Measurements from ENCODE around the gene CD3E.
"Not testable (repeated sequence)": the region's sequence is repeated elsewhere in the genome, so short reads cannot be mapped to it uniquely, and the experiment has no call there.

Gene CD3E

DNA sequence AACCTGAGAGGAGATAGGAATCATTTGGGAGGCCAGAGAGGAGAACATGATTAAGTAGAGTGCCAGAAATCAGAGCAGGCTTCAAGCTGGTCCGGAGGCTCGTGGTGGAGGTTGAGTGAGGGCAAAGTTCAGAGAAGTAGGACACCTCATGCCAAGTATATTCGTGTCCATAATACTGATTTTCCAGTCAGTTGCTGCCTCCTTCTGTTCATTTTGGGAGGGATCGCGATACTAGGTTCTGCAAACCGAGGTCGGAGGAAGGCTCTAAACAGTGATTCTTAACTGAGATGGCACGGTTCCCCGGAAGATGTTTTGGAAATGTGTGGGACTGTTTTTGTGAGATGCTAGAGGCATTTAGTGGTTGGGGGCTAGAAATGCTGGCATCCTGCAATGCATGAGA lies 13.6 kb upstream of the CD3E start:
- peak; percentile 23 for DNase-seq (ENCODE audit: low spot score)

DNA sequence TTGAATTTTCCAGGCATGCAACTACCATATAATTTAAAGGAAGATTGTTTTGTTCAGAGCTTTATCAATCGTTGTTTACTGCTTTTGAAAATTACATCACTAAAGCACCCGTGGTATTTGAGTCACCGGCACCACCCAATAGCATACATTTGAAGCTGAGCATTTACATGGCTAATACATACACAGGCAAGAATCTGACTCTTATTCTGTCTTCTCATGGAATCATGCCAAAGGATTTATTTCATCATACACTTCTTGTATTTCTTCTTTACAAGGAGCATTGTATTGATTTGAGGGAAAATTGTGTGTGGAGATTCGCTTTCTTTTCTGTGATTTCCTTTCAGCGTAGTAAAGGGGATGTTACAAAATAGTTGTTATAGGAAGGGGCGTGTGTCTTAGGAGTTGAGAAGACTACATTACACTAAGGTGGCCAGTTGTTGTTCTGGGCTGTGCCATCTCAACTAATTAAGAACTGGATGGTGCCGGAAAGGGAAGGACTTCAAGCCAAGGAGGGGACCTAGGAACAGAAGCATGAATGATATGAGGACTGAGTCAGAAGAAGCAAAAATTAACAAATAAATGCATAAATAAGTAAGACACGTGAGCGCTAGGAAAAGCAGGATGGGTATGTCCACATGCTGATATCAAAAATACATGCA lies 12.9 kb upstream of the CD3E start:
- no peak for DNase-seq (ENCODE audit: low spot score)

DNA sequence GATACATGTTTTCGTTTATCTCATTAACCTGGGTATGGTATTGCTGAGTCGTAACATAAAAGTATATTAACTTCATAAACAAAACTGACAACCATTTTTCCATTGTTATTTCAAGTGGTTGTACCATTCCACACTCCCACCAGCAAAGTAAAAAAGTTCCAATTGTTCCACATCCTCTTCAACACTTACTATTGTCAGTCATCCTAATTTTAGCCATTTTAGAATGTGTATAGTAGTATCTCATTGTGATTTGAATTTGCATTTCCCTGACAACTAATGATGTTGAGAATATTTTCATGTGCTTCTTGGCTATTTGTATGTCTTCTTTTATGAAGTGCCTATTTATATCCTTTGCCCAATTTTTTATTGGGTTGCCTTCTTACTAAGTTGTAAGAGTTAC lies 10.5 kb upstream of the CD3E start:
- no peak for DNase-seq (ENCODE audit: low spot score)

DNA sequence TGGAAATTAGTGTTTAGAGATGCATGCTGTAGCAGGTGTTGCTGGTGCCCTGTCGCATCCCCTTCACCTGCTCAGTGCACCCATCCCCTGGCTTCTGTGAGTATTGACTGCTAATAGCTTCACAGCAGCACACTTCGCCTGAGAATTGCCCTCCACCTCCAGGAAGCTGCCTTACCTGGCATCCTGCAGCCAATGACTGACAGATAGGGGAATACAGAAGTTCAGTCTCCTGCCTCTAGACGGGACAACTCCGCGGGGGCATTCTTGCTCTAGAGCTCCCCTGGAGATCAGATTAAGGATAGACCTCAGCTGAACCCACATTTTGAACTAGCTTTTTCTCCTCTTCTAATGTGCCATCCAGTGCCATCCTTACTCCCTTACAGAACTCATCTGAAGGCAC lies 9.3 kb upstream of the CD3E start:
- no peak for DNase-seq (ENCODE audit: low spot score)

DNA sequence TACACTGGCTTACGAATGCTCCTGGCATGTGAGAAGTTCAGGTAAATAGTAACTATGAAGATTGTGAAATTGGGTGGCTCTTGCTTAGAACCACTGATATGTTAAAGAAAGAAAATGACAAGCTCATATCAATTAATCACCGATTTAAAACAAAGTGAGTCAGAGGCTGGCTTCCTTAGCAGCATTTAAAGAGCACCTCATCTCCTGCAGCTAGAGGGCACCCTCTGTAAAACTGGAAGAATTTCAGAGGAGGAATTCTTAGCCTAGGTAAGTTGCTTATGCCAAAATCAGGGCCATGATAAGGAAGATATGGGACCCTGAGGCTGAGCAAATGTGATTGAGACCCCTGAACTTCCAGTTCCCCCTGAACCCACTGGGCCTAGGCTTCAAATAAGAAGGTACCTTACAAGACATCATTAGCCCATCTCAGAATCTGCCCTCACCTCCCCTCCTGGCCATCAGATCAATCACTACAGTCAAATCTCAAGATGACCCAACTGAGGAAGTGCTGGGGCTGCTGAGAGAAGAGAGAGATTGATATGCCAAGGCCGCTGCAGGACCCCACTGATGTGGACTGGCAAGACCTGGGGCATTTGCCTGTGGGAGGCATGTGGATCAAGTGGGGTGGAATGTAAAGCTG lies 8.6 kb upstream of the CD3E start:
- DNase-seq (ENCODE audit: low spot score) = peak; percentile 76

DNA sequence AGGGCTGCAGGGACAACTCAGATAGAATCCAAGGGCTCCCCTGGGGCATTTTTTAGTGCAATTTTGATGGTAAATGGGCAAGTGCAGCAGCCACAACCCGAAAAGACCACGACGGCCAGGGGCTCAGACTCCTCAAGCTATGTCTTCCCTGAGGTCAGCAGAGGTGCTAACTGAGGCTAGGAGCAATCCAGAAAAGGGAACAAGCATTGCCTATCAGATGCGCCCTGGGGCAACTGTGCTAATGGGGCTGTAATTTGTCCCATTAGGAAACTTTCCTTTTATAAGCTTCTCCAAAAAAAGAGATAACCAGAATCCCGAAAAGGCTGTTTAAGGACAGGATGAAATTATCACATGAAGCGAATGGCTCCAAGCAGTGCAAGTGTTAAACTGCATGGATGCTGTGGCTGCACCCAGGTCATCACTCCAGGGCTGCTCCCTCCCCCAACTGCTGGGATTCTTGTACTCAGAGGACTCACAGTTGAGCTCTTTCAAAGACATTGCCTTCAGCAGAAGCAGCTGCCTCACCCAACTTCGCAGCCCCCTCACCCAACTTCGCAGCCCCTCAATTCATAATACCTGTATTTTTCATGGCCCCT lies 2.8 kb upstream of the CD3E start:
- no peak for DNase-seq (ENCODE audit: low spot score)

DNA sequence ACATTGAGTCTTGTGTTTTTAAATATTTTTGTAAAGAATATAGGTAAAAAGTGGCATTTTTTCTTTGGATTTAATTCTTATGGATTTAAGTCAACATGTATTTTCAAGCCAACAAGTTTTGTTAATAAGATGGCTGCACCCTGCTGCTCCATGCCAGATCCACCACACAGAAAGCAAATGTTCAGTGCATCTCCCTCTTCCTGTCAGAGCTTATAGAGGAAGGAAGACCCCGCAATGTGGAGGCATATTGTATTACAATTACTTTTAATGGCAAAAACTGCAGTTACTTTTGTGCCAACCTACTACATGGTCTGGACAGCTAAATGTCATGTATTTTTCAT lies 333 bp upstream of the CD3E start:
- DNase-seq (ENCODE audit: low spot score) = no peak

DNA sequence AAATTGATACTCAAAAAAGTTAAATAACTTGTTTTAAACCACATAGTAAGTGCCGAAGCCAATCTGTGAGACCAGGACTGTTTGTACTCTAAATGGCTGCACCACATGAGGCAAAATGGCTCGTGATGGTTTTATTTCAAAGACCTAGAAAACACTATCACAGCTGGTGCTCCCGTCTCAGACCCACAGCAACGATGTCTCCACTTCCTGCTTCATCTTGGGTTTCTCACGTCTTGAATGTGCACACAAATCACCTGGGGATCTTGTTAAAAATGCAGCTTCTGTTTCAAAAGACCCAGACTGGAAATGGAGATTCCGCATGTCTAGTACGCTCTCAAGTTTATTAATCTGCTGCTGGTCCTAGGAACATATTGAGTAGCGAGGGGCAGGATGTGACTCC lies 1.2 kb downstream of the CD3E start:
- no peak for DNase-seq (ENCODE audit: low spot score)

DNA sequence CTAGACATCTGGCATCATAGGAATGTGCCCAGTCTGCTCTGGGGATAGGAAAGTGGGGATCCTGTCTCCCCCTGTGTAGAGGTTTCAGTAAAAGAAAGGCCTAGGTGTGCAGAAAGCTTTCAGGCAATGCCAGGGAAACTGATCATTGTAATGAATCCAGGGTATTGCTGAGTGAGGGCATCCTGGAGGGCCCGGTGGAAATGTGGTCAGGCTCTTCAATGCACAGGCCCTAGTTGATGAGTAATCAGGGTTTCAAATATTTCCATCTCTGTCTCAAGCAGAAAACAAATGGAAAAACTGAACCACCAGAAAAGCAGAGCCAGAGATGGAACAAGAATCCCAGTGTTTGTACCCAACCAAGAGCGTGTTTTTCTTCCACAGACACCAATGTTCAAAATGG lies 2.0 kb downstream of the CD3E start:
- DNase-seq (ENCODE audit: low spot score) = no peak

DNA sequence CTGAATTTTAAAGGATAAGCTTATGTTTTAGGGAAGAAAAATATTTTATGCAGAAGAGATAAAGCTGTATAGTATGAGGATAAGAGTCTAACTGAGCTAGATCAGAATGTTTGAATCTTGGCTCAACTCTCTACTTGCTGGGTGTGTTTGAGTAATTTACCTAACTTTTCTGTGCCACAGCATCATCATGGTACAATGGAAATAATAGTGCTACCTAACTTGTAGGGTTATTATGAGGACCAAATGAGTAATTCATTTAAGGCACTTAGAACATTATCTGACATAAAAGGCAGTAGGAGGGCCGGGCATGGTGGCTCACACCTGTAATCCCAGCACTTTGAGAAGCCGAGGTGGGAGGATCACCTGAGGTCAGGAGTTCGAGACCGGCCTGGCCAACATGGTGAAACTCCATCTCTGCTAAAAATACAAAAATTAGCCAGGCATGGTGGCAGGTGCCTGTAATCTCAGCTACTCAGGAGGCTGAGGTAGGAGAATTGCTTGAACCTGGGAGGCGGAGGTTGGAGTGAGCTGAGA lies 4.5 kb downstream of the CD3E start:
- DNase-seq (ENCODE audit: low spot score) = not testable (repeated sequence)

DNA sequence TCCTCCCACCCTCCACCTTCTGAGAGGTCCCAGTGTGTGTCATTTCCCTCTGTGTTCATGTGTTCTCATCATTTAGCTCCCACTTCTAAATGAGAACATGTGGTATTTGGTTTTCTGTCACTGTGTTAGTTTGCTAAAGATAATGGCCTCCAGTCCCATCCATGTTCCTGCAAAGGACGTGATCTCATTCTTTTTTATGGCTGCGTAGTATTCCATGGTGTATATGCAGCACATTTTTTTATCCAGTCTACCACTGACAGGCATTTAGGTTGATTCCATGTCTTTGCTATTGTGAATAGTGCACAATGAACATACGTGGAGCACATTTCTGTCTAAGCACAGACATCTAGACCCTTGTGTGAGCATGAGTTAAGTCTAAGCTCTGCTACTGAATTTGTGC lies 5.7 kb downstream of the CD3E start:
- DNase-seq (ENCODE audit: low spot score) = no peak

DNA sequence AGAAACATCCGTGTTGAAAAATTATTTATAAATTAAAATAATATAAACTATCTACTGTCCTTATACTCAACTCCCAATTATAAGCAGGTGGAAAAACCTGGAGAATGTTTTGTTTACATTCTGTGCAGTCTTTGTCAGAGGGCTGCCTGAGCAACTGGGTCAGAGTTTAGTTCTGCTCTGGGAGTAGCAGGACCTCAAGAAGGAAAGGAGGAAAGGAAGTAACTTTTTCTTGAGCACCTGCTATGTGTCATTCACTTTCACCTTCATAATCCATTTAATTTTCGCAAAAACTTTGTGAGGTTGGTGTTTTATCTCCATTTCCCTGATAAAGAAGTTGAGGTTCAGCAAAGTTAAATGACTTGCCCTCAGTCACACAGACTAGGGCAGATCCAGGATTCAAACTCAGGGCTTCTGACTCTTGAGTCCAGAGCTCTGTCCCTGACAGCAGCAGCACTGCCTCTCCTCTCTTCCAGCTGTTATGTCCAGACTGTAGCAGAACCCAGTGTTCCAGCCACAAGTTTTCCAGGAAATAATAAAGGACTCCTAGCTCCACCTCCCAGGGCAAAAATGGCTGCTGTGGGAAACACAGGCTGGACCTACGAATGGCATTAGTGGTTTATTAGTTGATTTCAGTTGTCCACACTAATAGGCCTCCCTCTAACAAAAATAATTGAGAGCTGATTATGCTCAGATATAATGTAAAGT lies 6.4 kb downstream of the CD3E start:
- no peak for DNase-seq (ENCODE audit: low spot score)

DNA sequence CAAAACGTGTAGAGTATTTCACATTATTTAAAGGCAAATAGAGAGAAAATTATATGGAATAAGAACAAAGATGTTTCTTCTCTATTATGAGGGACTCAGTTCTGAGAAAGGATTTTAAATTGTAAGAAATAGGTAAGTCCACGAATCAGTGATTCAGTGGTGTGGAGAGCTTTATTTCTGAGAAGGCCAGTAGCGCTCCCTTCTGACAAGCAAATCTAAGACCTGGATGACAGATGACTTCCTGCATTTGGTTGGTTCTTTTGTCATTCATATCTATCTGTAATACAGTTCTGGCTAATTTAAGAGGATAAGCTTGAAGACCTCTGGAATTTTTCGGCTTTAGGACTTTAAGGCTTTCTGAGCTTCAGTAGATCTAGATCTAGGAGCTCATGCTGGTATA lies 7.0 kb downstream of the CD3E start:
- DNase-seq (ENCODE audit: low spot score) = peak; percentile 16

DNA sequence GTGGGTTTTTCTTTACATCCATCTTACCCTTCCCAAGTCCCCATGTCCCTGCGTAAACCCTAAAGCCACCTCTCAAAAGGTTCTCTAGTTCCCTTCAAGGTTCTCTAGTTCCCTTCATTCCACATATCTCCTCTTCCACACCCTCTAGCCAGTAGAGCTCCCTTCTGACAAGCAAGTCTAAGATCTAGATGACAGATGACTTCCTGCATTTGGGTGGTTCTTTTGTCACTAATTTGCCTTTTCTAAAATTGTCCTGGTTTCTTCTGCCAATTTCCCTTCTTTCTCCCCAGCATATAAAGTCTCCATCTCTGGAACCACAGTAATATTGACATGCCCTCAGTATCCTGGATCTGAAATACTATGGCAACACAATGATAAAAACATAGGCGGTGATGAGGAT lies 7.8 kb downstream of the CD3E start:
- DNase-seq (ENCODE audit: low spot score) = no peak

DNA sequence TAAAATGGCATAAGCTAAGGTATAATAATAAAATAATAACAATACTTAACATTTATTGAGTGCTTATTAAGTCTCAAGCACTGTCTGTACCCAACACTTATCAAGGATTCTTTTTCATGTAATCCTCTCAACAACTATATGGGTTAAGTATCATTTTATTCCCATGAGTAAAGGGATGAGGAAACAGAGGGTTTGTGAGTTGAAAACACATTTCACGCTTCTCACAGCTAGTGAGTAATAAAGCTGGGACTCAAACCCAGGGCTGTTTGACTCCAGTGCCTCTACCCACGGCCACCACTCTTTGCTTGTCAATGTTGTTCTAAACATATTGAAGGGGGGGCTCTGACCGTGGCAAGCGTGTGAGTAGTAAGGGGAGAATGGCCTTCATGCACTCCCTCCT lies 8.7 kb downstream of the CD3E start:
- DNase-seq (ENCODE audit: low spot score) = no peak

DNA sequence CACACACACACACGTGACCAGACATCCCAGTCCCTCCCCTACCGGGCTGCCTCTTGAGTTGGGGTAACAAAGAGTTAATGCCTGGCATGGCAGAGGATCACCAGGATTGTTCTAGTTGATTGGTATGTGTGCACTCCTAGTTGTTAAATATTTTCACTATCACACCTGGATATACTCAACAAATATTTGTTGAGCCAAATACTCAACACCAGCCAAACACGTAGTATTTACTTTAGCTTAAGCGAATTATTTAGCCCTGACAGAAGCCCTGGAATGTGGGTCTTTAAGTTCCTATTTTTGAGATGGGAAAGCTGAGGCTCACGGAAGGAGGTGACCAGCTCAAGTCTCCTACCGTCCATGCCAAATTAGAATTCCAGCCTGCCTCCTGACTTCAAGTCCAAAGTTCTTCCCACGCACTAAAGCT lies 10.5 kb downstream of the CD3E start:
- DNase-seq (ENCODE audit: low spot score) = no peak

DNA sequence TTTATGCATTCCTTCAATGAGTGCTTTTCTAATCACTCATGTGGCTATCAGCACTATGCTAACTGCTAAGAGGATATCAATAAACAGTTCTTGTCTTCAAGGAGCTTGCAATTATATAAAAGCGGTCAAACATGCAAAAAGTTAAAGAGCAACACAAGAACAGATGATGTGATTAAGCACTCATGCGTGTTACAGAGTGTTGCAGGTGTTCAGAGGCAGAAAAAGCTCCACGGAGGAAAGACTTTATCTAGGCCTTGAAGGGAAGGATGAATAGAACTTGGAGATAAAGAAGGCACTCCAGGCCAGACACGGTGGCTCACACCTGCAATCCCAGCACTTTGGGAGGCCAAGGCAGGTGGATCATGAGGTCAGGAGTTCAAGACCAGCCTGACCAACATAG lies 13.6 kb downstream of the CD3E start:
- no peak for DNase-seq (ENCODE audit: low spot score)

DNA sequence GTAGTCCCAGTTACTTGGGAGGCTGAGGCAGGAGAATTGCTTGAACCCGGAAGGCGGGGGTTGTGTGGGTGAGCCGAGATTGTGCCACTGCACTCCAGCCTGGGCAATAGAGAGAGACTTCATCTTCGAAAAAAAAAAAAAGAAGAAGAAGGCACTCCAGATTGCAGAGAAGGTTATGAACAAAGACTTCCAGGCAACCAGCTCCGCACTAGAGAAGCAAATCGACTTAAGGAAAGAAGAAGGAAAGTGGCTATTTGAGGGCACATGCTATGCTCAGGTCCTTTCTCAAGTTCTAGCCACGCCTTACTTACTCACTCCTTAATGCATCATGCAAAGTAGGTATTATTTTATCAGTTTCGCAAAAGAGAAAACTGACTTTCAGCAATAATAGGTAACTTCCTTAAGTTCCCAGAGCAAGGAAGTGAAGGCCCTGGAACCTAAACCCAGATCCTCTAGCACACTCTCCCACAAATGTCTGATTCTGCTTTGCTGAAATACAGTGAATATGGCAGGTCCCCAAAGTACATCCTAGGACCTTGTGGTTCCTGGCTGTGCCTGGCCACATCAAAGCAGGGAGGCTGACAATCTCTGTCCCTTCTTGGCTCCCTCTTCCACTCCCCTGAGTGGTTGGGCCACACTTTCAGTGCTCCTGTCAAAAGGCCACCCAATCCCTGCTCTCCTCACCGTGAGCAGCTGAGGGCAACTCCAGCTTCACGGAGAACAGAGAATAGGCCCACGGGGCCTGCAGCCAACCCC lies 14.2 kb downstream of the CD3E start:
- no peak for DNase-seq (ENCODE audit: low spot score)

DNA sequence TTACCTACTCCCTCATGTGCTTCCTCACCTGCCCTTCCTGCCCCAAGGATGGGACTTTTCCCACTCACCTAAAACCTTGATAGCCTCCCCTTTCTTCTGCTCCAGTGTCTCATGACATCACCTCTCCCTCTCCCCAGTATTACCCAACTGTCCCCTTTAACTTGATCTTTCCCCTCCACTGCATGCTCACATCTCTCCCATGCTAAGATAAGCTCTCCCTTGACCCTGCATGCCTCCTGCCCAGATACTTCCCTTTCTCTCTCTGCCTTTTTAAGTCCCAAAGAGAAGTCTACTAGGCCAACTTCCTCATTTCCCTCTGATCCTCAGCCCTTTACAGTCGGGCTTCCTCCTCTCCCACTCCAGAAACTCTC lies 14.8 kb downstream of the CD3E start:
- no peak for DNase-seq (ENCODE audit: low spot score)

DNA sequence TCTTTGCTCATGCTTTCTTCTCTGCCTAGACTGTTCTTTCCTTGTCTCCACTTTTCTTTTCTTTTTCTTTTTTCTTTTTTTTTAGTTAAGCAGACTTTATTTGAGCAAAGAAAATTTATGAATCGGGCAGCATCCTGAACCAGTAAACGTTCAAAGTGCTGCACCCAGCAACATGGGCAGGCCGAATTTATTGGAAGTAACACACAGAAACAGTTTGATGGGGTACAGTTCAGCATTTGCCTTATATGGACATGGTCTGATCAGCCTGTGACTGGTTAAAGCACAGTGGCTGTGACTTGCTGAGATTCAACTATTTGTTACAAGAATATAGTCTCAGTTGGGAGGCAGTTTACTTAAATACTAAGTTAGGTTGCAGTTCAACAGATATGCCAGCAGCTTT lies 16.0 kb downstream of the CD3E start:
- no peak for DNase-seq (ENCODE audit: low spot score)

DNA sequence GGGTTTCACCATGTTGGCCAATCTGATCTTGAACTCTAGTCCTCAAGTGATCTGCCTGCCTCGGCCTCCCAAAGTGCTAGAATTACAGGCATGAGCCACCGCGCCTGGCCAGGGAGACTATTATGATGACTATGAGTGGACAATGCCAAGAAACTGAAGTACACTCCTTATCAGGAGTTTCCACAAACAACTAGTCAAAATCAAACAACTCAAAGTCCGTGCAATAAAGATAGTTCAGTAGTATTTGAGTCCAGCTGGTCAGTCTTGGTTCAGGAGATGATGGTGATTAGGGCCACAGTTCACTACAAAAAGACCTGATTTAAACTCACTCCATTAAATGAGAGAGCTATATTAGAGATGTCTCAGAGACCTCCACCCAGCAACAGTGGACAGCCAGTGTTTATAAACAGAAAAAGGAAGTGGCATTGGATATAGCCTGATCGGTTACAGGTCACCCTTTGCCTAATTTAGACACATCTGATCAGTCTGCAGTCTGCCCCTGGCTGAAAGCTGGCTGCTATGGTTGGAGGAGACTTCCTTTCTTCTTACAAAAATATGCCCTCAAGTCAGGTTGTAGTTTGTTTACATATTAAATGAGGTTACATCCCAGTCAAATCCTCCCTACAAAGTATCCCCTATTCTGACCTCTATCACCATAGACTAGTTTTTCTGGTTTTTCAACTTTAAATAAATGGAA lies 17.0 kb downstream of the CD3E start:
- no peak for DNase-seq (ENCODE audit: low spot score)

DNA sequence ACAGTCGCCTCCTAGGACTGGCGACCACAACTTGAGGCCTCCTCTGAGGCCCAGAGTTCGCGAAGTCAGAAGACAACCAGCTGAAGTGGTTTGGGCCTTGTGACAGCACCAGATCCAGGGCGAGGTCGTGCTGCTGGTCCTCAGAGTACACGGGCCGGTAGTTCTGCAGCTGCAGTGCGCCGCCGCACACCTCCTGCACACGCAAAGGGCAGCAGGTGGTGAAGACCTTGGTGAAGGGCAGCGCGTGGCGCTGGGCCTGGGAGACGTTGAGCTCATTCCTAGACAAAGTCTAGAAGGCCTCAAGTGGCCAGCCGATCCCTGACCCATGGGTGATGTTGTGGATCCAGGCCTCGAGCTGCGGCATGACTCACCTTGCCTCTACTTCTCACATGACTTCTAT lies 18.2 kb downstream of the CD3E start:
- DNase-seq (ENCODE audit: low spot score) = no peak

Measured in RKO (cell line).